ENCODE measurements around the gene SETD3. TPM values are rescaled to one million over a fixed set of nuclear protein-coding genes. Genes with fewer than 3 reads are reported as not detected.
"Not testable (repeated sequence)": the region's sequence is repeated elsewhere in the genome, so short reads cannot be mapped to it uniquely, and the experiment has no call there.

The SETD3 gene
- total RNA-seq, 6 experiments from 2014 or later, result 42.1 to 53.9 (median 47.0) TPM

DNA sequence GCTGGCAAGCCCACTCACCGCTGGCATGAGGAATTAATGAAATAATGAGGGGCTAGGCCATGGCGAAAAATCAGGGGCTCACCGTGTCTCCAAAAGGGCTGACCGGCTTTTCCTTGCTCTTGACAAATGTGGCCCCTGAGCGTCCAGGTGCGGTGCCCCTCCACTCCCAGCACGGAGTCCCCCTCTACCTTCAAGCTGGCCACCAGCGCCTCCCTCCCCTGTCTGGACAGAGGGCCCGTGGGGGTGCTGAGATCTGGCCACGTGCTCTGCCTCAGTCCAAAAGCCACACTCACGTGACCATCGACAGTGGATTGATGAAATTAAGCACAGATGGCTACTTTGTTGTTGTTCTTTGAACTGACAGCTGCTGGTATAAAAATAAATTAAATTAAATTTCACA, 129.9 kb downstream of the SETD3 start:
- TF ChIP-seq, protein P1, sequence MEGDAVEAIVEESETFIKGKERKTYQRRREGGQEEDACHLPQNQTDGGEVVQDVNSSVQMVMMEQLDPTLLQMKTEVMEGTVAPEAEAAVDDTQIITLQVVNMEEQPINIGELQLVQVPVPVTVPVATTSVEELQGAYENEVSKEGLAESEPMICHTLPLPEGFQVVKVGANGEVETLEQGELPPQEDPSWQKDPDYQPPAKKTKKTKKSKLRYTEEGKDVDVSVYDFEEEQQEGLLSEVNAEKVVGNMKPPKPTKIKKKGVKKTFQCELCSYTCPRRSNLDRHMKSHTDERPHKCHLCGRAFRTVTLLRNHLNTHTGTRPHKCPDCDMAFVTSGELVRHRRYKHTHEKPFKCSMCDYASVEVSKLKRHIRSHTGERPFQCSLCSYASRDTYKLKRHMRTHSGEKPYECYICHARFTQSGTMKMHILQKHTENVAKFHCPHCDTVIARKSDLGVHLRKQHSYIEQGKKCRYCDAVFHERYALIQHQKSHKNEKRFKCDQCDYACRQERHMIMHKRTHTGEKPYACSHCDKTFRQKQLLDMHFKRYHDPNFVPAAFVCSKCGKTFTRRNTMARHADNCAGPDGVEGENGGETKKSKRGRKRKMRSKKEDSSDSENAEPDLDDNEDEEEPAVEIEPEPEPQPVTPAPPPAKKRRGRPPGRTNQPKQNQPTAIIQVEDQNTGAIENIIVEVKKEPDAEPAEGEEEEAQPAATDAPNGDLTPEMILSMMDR (IDR thresholded peaks at IDR 0.05), result no peak
- Mint-ChIP-seq H3K27me3 (ENCODE audit: insufficient read depth) (peaks cover 39% of the 10 kb centered on the region), H3K4me3 (no peak overlapping the region), H3K36me3 (ENCODE audit: low read depth) (no peaks in the 10 kb centered on the region), H3K27ac (no peak overlapping the region), H3K9me3 (no peaks in the 10 kb centered on the region), H3K4me1 (ENCODE audit: low read depth) (no peaks in the 10 kb centered on the region)
- DNase-seq, result no peak

GRCh38 chr14:99349721-99350495, 130.8 kb downstream of the SETD3 start:
- H3K4me3 Mint-ChIP-seq, result no peak overlapping the region
- H3K9me3 Mint-ChIP-seq, result no peaks in the 10 kb centered on the region
- no peak for DNase-seq
- H3K36me3 Mint-ChIP-seq (ENCODE audit: low read depth), result no peaks in the 10 kb centered on the region
- TF ChIP-seq, protein P1 (IDR thresholded peaks at IDR 0.05), result no peak
- H3K27ac Mint-ChIP-seq, result no peak overlapping the region
- peaks cover 39% of the 10 kb centered on the region for H3K27me3 Mint-ChIP-seq (ENCODE audit: insufficient read depth)
- no peaks in the 10 kb centered on the region for H3K4me1 Mint-ChIP-seq (ENCODE audit: low read depth)

DNA sequence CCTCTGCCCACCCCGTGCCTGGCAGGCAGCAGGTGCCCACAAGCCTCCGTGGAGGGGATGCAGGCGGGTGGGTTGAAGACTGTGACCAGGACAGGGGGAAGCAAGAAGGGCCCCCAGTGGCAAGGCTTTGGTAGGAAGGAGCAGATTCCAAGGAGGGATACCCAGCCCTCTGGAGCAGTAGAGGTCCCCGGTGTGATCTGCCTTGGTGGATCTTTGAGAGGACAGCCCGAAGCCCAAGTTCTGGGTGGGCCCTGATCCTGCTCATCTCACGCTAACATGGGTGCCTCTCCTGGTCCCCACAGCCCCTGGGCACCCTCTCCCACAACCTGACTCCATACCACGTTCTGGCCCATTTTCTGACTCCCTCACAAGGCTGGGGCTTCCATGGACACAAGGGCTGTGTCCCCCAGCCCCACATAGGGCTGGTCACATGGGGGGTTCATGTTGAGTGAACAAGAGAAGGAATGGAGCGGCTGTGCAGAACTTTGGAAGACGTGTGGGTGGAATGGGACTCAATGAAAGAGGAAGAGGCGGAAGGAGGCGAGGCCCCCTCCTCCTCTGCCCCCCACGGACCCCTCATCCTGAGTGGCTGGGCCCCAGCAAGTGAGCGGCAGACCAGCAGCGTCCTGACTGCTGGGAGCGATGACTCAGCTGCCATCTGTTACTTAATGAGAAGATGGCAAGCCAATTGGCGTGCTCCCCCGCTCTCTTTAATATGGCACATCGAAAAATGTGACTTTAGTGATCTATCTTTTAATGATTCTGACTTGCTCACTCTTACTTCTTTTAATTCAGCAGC, 131.6 kb downstream of the SETD3 start:
- TF ChIP-seq, protein P1 (IDR thresholded peaks at IDR 0.05), result no peak
- peaks cover 44% of the 10 kb centered on the region for H3K27me3 Mint-ChIP-seq (ENCODE audit: insufficient read depth)
- DNase-seq, result no peak
- no peaks in the 10 kb centered on the region for H3K4me1 Mint-ChIP-seq (ENCODE audit: low read depth)
- no peak overlapping the region for H3K27ac Mint-ChIP-seq
- H3K36me3 Mint-ChIP-seq (ENCODE audit: low read depth), result no peaks in the 10 kb centered on the region
- no peak overlapping the region for H3K4me3 Mint-ChIP-seq
- H3K9me3 Mint-ChIP-seq, result no peaks in the 10 kb centered on the region

DNA sequence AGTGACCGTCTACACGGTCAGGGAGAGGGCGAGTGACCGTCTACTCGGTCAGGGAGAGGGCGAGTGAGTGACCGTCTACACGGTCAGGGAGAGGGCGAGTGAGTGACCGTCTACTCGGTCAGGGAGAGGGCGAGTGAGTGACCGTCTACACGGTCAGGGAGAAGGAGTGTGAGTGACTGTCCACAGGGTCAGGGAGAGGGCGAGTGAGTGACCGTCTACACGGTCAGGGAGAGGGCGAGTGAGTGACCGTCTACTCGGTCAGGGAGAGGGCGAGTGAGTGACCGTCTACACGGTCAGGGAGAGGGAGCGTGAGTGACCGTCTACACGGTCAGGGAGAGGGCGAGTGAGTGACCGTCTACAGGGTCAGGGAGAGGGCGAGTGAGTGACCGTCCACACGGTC, 132.4 kb downstream of the SETD3 start:
- not testable (repeated sequence) for H3K9me3 Mint-ChIP-seq; H3K4me1 Mint-ChIP-seq (ENCODE audit: low read depth); H3K4me3 Mint-ChIP-seq; H3K36me3 Mint-ChIP-seq (ENCODE audit: low read depth); H3K27ac Mint-ChIP-seq; DNase-seq
- H3K27me3 Mint-ChIP-seq (ENCODE audit: insufficient read depth), result peaks cover 43% of the 10 kb centered on the region

Other genes starting within 250 kb of the SETD3 start
- under 1 TPM in 4 of 6 experiments, not detected in 2; 0.06 to 0.14 (median 0.10) TPM for gene BCL11B, start 208.7 kb downstream of the SETD3 start, total RNA-seq (2021; fragmentation: NEBNext Ultra II Directional; extraction: Animal tissue kit (Norgen Biotek cat#: 25700))
- gene CCNK, start 550 bp upstream of the SETD3 start, total RNA-seq (2021; fragmentation: NEBNext Ultra II Directional; extraction: Animal tissue kit (Norgen Biotek cat#: 25700)), result 10 to 100 TPM; 74.9 to 93.1 (median 86.4) TPM
- gene CCDC85C, start 123.3 kb upstream of the SETD3 start, total RNA-seq (2021; fragmentation: NEBNext Ultra II Directional; extraction: Animal tissue kit (Norgen Biotek cat#: 25700)), result 10 to 100 TPM; 31.3 to 41.4 (median 34.3) TPM
- 1 to 10 TPM in 5 of 6 experiments, under 1 TPM in 1; 0.99 to 2.8 (median 1.3) TPM for gene HHIPL1, start 164.3 kb upstream of the SETD3 start, total RNA-seq (2021; fragmentation: NEBNext Ultra II Directional; extraction: Animal tissue kit (Norgen Biotek cat#: 25700))
- under 1 TPM; 0.28 to 0.62 (median 0.49) TPM for gene CYP46A1, start 203.4 kb upstream of the SETD3 start, total RNA-seq (2021; fragmentation: NEBNext Ultra II Directional; extraction: Animal tissue kit (Norgen Biotek cat#: 25700))

Data from HFFc6 (cell line).